ENCODE measurements around the gene FBXO2.

Gene FBXO2

DNA sequence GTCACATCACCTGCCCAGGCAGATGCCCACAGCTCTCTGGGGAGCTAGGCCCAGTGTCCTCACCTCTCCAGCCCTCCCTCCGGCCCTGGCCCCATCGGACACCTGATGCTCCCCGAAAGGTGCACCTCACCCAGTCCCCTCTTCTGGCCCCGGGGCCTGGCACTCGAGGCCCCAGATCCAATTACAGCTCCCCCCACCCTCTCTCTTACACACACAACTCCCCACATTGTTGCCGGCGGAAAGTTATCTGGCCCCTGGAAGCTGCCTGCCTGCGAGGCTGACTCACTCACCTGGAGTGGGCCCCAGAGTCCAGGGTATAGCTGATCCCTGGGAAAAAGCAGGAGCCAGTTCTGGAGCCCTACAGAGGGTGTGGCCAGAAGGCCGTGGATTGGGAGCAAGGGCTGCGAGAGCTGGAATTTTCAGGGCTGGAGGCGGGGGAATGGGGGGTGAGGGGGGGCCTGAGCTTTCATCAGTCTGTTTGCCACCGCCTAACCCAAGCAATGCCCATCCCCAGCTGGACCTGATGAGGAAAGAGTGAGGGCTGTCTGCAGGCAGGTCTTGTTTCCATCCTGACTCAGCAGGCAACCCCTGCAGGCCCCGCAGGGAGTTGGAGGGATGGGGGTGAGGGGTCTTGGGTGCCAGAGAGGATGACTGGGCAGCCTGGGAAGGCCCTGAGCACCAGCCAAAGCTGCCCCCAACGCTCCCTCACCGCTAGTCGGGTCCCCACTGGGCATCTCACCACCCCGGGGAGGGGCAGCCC, 948 bp downstream of the FBXO2 start:
- no peak for DNase-seq (ENCODE audit: low read depth)

DNA sequence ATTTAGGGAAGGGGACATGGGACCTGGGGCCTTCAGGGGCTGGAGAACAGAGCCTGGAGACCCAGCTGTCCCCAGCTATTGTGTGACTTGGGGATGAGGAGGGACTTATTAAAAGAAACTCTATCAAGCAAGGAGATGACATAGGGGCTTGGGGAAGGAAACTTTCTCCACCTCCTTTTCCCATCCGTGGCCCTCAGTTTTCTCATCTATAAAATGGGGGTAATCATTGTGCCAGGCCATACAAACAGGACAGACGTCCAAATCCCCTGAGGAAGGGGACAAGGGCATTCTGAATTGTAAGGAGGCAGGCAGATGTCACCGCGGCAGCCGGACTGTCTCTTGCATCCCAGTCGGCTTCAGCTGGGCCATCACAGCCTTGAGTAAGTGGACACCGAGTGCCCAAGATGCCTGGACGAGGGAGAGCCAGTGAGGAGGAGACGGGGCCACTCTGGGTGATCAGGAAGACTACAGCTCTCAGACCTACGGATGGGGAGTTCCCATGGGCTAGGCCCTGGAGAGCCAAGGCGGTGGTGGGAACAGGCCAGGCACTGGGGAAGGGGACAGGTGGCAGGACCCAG, 1.9 kb downstream of the FBXO2 start:
- no peak for DNase-seq (ENCODE audit: low read depth)

DNA sequence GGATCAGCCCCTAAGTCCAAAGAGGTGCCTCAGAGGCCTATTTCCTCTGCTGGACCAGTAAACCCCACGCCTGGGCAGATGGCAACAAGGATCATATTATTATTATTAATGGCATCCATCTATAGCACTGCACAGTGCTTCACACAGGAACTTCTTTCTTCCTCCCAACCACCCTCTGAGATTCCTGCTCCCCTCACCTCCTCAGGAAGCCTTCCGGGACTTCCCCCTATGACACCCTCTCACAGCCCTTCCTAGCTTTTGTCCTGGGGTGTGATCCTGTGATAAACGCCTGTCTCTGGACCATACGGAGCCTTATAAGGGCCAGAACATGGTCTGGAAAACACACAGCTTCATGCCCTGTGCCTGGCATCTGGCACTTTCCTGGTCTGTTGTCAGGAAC, 3.2 kb downstream of the FBXO2 start:
- DNase-seq (ENCODE audit: low read depth), result no peak

DNA sequence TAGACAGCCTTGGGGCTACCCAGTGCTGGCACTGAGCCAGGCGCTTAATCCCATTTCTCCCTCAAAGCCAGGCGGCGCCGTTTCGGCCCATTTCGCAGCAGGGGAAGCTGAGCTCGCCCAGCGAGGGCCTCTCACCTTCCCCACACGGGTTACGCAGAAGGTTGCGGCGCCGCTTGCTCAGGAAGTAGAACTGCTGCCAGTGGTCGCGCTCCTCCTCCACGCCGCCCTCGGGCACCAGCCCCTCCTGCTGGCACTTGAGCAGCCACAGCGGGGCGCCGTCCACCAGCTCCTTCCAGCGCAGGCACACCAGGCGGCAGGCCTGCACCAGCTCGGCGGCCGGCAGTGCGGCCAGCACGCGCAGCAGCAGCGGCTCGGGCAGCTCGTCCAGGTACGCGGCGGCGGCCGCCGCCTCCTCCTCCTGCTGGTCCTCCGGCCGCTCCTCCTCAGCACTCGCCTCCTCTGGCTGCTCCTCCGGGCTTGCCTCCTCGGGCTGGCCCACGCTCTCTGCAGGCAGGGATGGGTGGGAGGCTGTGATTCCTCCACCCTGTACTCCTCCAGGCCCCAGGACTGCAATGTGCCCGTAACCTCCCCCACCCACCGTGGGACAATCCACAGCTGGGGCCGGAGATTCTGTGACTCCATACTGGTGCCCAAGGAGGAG, 3.8 kb downstream of the FBXO2 start:
- DNase-seq (ENCODE audit: low read depth), result peak; percentile 49

DNA sequence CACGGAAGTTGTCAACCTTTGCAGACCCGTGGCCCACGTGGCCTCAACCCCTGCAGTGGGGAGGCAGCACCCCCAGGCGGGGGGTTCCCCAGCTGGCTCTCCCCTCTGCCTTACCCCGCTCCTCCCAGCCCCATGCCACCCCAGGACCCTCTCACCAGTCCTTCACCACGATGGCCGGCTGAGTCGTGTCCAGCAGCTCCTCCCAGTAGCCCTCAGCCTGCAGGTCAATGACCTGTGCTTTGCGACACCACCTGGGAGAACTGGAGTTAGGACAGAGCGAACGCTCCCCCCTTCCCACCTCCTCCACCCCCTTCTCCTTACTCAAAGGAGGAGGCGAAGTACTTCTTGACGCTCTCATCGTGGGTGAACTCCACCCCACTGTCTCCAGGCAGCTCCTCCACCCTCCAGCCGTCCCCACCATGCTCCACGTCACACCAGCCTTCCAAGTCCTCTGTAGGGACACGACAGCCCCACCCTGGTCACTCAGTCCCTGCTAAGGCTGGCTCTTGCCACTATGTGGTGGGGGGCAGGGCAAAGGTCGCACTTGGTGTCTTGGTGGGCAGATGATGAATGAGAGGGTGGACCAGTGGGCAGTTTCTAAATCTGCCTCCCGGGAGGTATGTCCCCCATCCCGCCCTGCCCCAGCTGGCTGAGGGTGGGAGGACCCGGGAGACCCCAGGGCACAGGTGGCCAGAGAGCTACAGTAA, 4.5 kb downstream of the FBXO2 start:
- DNase-seq (ENCODE audit: low read depth), result no peak

DNA sequence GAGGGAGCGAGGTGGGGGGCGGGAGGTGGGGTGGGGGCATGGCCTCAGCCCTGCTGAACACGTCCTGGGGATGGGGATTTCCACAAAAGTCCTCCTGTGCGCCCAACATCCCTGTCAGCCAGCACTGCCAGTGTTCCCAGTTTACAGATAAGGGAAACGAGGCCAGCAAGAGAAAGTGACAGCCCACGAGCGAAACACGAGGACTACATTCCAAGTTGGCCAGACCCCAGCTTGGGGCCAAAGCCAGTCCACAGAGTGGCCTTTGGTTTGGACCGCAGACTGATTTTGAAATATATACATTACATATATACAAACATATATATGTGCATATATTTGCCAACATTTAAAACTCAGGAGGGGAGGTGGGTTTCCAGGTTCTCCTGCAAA, 5.0 kb downstream of the FBXO2 start:
- DNase-seq (ENCODE audit: low read depth), result no peak

DNA sequence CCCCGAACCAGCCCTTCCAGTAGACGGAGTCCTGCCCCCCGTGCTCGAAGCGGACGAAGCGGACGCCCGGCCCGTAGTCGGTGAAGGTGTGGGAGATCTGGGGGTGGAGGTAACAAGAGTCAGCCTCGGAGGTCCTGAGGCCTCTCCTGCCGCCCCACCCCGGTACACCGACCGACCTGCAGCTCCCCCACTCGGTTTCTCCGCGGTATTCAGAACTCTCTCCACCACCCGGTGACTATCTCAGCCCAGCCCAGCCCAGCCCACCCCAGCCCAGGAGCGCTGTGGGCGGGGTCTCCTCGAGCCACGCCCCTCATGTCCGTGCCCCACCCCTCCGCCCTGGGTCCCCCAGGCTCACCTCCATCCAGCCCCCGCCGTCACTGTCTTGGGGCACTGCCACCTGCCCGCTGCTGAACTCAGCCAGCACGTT, 5.5 kb downstream of the FBXO2 start:
- DNase-seq (ENCODE audit: low read depth), result no peak

DNA sequence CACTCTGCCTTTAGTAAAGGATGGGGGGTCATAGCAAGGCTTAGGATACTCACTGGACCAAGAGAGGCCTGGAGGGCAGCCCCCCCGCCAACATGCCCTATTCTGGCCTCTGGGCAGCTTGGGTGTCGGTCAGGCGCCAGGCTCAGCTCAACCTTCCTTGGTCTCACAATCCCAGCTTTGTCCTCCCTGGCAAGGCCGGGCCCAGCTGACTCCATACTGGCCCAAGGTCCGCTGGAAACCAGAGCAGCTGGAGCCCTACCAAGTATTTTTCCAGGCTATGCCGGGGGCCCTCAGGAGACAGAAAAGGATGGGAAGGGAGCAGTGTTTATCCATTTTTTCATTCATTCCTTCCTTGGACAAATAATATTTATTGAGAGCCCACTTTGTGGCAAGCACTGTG, 6.2 kb downstream of the FBXO2 start:
- DNase-seq (ENCODE audit: low read depth), result no peak

DNA sequence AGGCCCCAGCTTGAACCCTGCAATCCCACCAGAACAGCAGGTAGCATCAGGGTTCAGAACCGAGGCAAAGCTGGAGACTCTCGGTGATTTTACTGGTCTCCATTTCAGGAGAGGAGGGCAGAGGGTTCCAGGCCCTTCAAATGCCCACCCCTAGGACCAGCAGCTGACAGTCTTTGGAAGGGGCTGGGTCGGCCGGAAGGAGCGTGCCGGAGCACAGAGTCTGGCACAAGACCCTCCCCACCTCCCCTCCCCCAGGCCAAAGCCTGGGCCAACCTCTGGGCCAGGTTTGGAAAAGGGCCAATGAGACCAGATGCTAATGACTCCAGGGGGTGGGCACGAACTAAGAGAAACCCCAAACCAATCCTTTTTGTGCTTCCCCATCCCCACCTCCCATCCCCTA, 6.9 kb downstream of the FBXO2 start:
- no peak for DNase-seq (ENCODE audit: low read depth)

DNA sequence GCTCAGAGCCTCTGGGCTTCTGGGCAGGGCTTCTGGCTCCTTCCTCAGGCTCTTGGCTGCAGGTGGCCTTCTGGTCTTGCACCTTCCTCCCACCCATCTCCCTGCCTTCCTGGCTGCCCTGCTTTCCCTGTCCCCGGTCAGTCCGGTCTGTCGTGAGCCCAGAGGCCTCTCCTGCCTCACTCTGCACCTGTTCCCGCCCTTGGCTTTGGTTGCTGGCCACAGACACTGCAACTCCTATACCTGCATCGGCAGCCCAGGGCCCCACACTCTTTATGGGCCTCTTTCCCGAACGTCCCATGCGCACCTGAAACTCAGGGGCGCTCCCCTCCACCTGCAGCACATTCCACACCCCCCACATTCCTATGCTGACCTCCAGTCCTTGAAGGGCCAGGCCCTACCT, 7.9 kb downstream of the FBXO2 start:
- DNase-seq (ENCODE audit: low read depth), result no peak

DNA sequence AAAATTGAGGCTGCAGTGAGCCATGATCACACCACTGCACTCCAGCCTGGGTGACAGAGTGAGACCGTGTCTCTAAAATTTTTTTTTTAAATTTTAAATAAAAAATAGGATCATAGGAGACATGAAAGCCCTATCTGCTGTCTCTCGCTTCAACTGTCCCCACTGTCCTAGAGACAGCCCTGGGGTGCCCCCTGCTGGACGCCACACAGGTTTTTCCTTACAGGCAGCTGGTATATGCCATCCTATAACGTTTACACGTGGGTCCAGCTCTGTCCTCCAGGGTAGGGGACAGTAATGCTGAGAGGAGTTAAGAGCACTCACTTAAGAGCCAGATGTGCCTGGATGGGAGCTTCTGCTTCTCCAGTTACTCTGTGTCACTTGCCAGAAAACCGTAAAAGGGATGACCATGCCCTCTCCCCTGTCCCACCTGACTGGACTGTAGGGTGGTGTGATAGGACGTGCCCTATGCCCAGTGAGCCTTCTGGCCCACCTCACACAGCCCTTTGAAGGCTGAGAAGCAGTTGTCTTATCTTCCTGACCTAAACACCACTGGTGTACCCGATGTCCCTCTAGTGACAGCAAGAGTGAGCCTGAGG, 8.5 kb downstream of the FBXO2 start:
- DNase-seq (ENCODE audit: low read depth), result peak; percentile 58

DNA sequence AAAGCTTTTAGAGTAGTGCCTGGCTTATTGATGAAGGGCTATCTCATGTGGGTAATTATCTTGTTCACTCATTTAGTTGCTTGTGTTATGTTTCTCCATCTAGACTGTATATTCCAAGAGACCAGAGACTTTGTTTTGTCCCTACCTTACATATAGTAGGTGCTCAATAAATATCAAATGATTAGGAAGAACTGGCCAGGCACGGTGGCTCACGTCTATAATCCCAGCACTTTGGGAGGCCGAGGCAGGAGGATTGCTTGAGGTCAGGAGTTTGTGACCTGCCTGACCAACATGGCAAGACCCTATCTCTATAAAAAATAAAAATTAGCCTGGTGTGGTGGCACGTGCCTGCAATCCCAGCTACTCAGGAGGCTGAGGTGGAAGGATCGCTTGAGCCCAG, 9.0 kb downstream of the FBXO2 start:
- DNase-seq (ENCODE audit: low read depth), result no peak

DNA sequence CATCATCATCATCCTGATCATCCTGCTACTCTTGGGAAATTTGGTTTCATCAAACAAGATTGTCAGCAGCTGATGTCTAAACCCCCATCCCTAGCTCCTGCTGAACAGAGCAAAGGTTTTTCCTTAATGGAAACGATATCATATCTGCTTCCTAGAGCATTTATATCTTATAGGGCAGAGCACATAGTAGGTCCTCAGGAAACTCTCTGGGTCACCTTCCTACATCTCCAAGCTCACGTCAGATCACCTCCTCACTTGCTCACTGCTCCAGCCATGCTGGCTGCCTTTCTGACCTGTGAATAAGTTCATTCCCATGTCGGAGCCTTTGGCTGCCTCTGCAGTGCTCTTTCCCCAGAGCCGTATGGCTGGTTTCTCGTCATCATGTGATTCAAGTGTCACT, 10.4 kb downstream of the FBXO2 start:
- DNase-seq (ENCODE audit: low read depth), result no peak

DNA sequence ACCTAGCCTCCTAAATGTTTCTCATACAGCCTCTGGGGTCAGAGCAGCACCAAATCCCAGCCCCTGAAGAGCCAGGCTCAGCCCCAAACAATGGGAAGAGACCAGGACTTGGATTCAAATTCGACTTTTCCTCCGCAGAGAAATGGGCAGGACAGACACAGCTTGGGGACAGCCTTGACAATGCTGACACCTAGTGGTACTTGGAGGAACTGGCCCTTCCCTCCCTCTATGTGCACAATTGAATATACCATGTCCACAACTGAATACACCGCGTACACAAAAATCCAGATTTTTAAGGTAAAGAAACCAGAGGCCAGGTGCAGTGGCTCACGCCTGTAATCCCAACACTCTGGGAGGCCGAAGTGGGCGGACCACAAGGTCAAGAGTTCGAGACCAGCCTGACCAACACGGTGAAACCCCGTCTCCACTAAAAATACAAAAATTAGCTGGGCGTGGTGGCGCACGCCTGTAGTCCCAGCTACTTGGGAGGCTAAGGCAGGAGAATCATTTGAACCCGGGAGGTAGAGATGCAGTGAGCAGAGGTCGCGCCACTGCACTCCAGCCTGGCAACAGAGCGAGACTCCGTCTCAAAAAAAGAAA, 11.7 kb downstream of the FBXO2 start:
- peak; percentile 40 for DNase-seq (ENCODE audit: low read depth)

DNA sequence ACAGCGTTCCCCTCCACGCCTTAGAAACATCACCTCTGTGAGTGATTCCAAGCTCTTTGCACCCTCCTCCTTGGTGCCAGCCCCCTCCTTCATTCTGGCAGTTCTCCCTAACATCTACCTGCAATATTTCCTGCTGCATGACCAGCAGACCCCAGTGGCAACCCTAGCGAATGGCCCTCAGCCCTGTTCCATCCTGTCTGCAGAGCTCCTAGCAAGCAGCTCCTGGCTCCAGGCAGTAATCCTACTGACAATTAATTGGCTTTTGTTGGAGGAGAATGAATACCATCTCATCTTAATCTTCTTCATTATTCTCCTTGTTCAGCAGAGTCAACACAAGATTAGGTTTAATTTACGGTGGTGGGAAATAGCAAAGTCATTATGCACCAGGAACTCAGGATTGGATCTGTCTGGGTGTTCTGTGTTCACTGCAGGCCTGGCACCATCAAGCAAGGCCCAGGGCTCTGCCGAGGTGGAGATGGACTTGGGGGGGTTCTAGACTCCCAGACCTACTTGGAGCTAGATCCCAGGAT, 12.4 kb downstream of the FBXO2 start:
- DNase-seq (ENCODE audit: low read depth), result no peak

DNA sequence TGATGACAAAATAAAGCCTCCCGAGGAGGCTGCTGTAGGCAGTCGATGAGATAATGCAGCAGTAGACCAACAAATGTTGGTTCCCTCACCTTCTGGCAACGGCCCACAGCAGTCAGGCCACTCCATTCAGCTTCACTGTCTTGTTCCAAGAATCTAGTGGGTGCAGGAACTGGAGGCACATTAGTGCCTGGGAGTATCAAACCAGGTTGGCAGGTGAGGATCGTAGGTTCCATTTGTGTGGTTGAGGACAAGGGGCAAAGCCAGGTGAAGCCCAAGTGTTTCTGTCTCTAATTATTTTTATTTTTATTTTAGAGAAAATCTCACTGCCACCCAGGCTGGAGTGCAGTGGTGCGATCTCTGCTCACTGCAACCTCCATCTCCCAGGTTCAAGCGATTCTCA, 13.3 kb downstream of the FBXO2 start:
- DNase-seq (ENCODE audit: low read depth), result no peak

DNA sequence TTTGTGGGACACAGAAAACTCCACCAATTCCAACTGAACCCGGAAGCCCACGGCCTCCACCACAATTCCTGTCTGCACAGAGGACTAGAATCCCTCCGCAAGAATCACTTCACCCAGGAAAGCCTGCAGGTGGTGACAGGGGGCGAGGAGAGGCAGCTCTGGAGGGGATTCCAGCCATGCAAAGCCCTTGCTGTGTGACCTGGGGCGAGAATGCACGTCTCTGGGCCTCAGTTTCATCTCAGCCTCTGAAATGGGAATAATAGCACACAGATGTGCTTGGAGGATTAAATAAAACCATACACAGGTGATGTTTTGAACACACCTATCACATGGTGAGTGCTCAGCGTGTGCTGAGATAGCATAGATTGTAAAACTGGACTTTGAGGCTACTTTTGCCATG, 14.1 kb downstream of the FBXO2 start:
- DNase-seq (ENCODE audit: low read depth), result no peak

DNA sequence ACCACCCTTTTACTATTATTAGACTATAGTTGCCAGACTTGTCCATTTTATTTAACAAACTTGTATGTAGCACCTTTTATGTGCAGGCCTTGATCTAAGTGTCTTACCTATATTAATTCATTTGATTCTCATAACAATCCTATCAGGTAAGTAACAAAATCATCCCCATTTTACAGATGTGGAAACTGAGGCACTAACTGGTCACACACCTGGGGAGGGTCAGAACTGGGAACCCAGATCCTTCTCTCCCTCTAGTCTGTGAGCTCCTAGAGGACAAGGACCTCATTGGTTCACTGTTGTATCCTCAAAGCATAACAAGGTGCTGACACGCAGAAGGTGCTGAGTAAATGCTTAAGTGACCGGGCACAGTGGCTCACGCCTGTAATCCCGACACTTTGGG, 14.9 kb downstream of the FBXO2 start:
- no peak for DNase-seq (ENCODE audit: low read depth)

DNA sequence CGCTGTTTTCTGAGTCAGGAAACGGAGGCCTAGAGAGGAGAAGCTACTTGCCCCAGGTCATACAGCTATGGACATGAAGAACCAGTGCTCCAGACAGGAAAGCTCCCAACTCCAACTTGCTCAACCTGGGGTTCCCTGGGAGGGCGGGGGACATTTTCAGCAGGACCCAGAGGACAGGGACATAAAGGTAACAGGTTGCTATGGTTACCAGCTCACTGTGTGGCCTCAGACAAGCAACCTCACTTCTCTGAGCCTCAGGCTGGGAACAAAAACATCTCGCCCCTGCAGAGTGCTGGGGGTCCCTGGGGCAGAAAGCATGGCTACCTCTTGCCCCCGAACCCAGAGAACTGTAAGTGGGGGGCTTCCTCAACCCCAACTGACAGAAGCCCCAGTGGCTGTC, 16.1 kb downstream of the FBXO2 start:
- no peak for DNase-seq (ENCODE audit: low read depth)

DNA sequence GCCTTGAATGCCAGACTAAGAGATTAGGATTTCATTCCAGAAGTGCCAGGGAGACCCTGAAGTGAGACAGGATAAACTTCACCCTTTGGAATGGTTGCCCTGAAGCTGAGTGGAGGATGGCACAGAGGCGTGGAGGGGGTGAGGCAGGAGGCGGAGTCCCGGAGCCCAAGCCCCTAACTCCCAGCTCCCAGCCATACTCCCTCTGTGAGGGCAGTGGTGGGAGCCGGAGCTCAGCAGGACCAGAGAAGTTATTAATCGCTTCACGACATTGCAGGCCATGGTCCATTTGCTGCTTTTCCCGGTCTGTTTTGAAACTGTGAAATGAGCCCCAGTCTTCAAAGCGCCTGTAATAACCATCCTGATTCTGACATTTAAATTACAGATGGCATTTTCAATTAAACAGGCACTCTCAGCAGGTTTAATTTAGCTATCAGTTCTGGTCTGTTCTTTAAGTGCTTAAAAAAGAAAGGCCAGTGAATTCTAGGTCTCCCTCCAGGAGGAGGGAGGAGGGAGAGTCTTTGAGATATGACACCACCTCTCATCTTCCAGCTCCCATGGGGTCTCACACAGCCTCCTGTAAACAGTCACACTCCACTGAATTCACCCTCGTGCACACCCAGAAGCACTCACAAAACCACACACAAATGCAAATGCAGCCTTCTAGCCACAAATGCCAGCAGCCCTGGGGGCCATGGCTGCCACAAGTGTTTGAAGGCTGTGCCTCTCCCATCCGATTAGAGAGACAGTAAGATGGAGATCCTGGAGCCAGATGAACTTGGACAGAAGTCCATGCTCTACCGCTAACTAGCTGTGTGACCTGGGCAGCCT, 19.6 kb downstream of the FBXO2 start:
- DNase-seq (ENCODE audit: low read depth), result no peak

Data from fibroblast of gingiva (primary cell).